GM13976 (cell line): ENCODE data around the gene ACVR2A.

Experiments
- DNase-seq: peaks from one replicate; pipeline ENCODE4 v3.0.0; 2012; ENCODE audit warnings: low spot score
- in situ Hi-C: fragments of 300-500 bp; cut with MboI; formaldehyde crosslinking; loops from one replicate; pipeline ENCODE4 v1.12.0; 2022; ENCODE audit warnings: low sequenced_read_pairs, mixed read lengths, inconsistent platforms; ENCODE audit not compliant: unreplicated experiment
- TF ChIP-seq, protein P1 (sequence below): IDR thresholded peaks from 2 replicates; pipeline ENCODE4 v1.5.1; 2012; ENCODE audit warnings: borderline replicate concordance, mild to moderate bottlenecking; ENCODE audit not compliant: insufficient read depth; ENCODE audit errors: extremely low read depth, missing control alignments, control extremely low read depth

The ACVR2A gene

GRCh38 chr2:147924647-147925046 lies 79.8 kb downstream of the ACVR2A start:
- no peak for DNase-seq
- TF ChIP-seq, protein P1, sequence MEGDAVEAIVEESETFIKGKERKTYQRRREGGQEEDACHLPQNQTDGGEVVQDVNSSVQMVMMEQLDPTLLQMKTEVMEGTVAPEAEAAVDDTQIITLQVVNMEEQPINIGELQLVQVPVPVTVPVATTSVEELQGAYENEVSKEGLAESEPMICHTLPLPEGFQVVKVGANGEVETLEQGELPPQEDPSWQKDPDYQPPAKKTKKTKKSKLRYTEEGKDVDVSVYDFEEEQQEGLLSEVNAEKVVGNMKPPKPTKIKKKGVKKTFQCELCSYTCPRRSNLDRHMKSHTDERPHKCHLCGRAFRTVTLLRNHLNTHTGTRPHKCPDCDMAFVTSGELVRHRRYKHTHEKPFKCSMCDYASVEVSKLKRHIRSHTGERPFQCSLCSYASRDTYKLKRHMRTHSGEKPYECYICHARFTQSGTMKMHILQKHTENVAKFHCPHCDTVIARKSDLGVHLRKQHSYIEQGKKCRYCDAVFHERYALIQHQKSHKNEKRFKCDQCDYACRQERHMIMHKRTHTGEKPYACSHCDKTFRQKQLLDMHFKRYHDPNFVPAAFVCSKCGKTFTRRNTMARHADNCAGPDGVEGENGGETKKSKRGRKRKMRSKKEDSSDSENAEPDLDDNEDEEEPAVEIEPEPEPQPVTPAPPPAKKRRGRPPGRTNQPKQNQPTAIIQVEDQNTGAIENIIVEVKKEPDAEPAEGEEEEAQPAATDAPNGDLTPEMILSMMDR, result no peak
- in situ Hi-C loops, result loop anchor here (25.0 kb wide), 1 partner anchor 1187 kb away; no protein-coding TSS in a partner anchor

DNA sequence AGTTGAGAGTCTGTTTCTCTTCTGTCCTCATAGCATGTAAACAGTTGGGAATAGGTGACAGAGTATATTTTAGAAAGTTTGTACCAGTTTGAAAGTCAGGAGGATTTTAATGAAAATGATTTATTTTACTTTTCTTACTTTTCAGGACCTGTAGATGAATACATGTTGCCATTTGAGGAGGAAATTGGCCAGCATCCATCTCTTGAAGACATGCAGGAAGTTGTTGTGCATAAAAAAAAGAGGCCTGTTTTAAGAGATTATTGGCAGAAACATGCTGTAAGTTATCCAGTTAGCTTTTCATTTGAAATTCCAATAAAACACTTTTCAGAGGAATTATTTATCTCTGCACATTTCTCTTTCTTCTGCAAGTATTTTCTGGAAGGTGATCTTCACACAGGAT lies 81.1 kb downstream of the ACVR2A start:
- in situ Hi-C loops, result no loop called here
- DNase-seq, result no peak
- TF ChIP-seq, protein P1, result no peak

- DNase-seq, result no peak
- TF ChIP-seq, protein P1, result no peak
- in situ Hi-C loops, result no loop called here
These were observed 82.3 kb downstream of the ACVR2A start for GRCh38 chr2:147927053-147927588.

DNA sequence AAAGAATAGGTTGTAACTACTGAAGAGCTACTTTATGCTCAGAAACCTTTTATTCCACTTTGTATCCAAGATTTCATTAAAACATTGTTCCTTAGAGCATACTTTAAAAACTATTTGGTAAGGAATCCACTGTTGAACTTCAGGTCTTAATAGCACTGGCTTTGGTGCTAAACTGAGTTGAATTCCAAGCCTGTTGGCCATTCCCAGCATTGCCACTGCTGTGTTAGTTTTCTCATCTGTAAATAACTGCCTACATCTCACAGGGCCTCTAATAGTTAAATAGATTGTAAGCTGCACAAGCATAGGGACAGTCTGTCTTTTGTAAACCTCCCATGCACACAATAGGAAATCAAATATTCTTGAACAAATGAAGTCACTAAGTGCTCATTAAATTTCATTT lies 89.1 kb downstream of the ACVR2A start:
- in situ Hi-C loops, result no loop called here
- DNase-seq, result no peak
- TF ChIP-seq, protein P1, result no peak

GRCh38 chr2:147934881-147935620 lies 90.2 kb downstream of the ACVR2A start:
- no peak for DNase-seq
- in situ Hi-C loops, result no loop called here
- TF ChIP-seq, protein P1, result no peak

- DNase-seq, result no peak
- in situ Hi-C loops, result no loop called here
- TF ChIP-seq, protein P1, result peak; percentile 69
These were observed 93.0 kb downstream of the ACVR2A start for GRCh38 chr2:147937744-147938349.

GRCh38 chr2:147939313-147939712 lies 94.5 kb downstream of the ACVR2A start:
- in situ Hi-C loops, result no loop called here
- TF ChIP-seq, protein P1, result no peak
- DNase-seq, result no peak
